Measurements from ENCODE around the gene OPRM1. TPM values are rescaled to one million over a fixed set of nuclear protein-coding genes. Genes with fewer than 3 reads are reported as not detected.

OPRM1 gene
- total RNA-seq, 1 experiment from 2014 or later, result not detected

DNA sequence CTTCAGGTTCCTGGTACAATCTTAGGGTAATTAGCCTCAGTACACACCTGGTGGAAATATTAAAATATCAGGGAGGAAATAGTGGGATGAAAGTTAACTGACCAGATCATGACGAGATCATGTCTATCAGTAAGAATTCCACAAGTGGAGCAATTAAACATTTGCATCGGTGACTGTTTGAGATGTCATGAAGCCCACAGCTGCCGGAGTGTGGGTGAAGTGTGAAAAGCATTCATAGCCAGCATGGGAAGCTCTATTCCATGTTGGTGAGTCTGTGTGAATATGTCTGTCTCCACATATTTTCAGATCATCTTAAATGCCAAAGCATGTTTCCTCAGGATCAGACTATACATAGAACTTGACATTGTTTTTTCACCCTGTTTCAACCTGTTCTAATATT lies 174.7 kb downstream of the OPRM1 start:
- Histone ChIP-seq H3K36me3 (ENCODE audit: control insufficient read depth in 1 of 2, insufficient read depth in 2 of 2, low read length in 2 of 2) (no peaks in the 10 kb centered on the region), H3K4me2 (ENCODE audit: low read length) (no peak overlapping the region), H3K4me3 (replicated peaks in 1 of 2; ENCODE audit: low read depth in 1 of 2, low read length in 2 of 2) (no peak overlapping the region), H4K20me1 (ENCODE audit: insufficient read depth) (no peaks in the 10 kb centered on the region), H2AFZ (ENCODE audit: low read depth, low read length, poor library complexity, severe bottlenecking) (no peak overlapping the region), H3K4me1 (ENCODE audit: control insufficient read depth in 1 of 2, insufficient read depth in 2 of 2, low read length in 2 of 2) (no peaks in the 10 kb centered on the region), H3K9me3 (ENCODE audit: control insufficient read depth in 1 of 2, insufficient read depth in 1 of 2, low read depth in 1 of 2, low read length in 2 of 2) (no peaks in the 10 kb centered on the region), H3K79me2 (ENCODE audit: insufficient read depth, low read length) (no peaks in the 10 kb centered on the region), H3K9me2 (ENCODE audit: insufficient read depth) (no peaks in the 10 kb centered on the region), H3K27ac (ENCODE audit: low read depth, low read length) (no peak overlapping the region), H3K27me3 (ENCODE audit: insufficient read depth, low read length) (no peaks in the 10 kb centered on the region), H3K9ac (ENCODE audit: low read length) (no peak overlapping the region)
- no peak for ATAC-seq
- ChIA-PET CTCF (no interaction called here), POLR2A (no interaction called here), RAD21 (ENCODE audit: low non-redundant PET in 1 of 2, low total read pairs in 2 of 2, uncharacterized antibody in 2 of 2, unreplicated experiment in 2 of 2) (no interaction called here)
- TF ChIP-seq CEBPB (IDR thresholded peaks at IDR 0.05; ENCODE audit: low read depth), result no peak
- no peak for TF ChIP-seq REST (IDR thresholded peaks at IDR 0.05; ENCODE audit: low read depth)
- TF ChIP-seq ZFX (IDR thresholded peaks at IDR 0.05), result no peak
- no peak for TF ChIP-seq ELF1 (IDR thresholded peaks at IDR 0.05; ENCODE audit: borderline replicate concordance, low read depth)
- TF ChIP-seq JUND (IDR thresholded peaks at IDR 0.05), result no peak
- TF ChIP-seq TCF7L2 (IDR thresholded peaks at IDR 0.05; ENCODE audit: borderline replicate concordance, extremely low read depth, insufficient read depth, insufficient read length), result no peak
- no peak for TF ChIP-seq MAX (IDR thresholded peaks at IDR 0.05)
- TF ChIP-seq SIN3A (IDR thresholded peaks at IDR 0.05; ENCODE audit: low read depth), result no peak
- no peak for TF ChIP-seq EGR1 (IDR thresholded peaks at IDR 0.05; ENCODE audit: low read depth)
- intact Hi-C loops (cut with micrococcal nuclease), result no loop called here
- no peak for DNase-seq (ENCODE audit: low read depth, low spot score)
- BruUV-seq (replicated peaks), result no TSS peak
